Uterus (tissue), 4 donors: ENCODE measurements around the gene TRH. TPM values are rescaled to one million over a fixed set of nuclear protein-coding genes. Genes with fewer than 3 reads are reported as not detected.
"Not testable (repeated sequence)": the region's sequence is repeated elsewhere in the genome, so short reads cannot be mapped to it uniquely, and the experiment has no call there.

Experiments used
- DNase-seq, 2 donors: peaks; one replicate each; pipeline ENCODE4 v3.0.0-alpha.2; 2019 to 2020
- H3K27ac ChIP-seq, 2 donors: fragments of 200-600 bp; sonication (generic); 1 replicate in 1 of 2; 2 replicates in 1 of 2; pipeline ENCODE4 v1.5.1; 2016 to 2018
- H3K27me3 ChIP-seq, 2 donors: fragments of 200-600 bp; sonication (generic); one replicate each; pipeline ENCODE4 v1.5.1; 2018 to 2019; ENCODE audit warnings: control low read depth in 1 of 2
- H3K36me3 ChIP-seq, 2 donors: fragments of 200-600 bp; sonication (generic); one replicate each; pipeline ENCODE4 v1.5.1; 2019; ENCODE audit warnings: control low read depth in 1 of 2
- H3K4me1 ChIP-seq, 2 donors: fragments of 200-600 bp; sonication (generic); one replicate each; pipeline ENCODE4 v1.5.1; 2018 to 2019; ENCODE audit warnings: control low read depth in 1 of 2
- H3K4me3 ChIP-seq, 2 donors: fragments of 200-600 bp; sonication (generic); 1 replicate in 1 of 2; 2 replicates in 1 of 2; pipeline ENCODE4 v1.5.1; 2018 to 2019; ENCODE audit warnings: mild to moderate bottlenecking in 1 of 2
- H3K9me3 ChIP-seq, 2 donors: fragments of 200-600 bp; sonication (generic); one replicate each; pipeline ENCODE4 v1.5.1; 2019; ENCODE audit warnings: control low read depth in 1 of 2
- CTCF ChIP-seq, 4 experiments: fragments of 200-600 bp in 2 of 4; fragments of 450-650 bp in 2 of 4; sonication (generic) in 2 of 4; IDR thresholded peaks; one replicate each; pipeline ENCODE4 v1.5.1; 2016 to 2019; ENCODE audit warnings: antibody characterized with exemption in 4 of 4, mild to moderate bottlenecking in 2 of 4, moderate library complexity in 1 of 4
- POLR2A ChIP-seq, 2 donors: fragments of 450-650 bp; IDR thresholded peaks; one replicate each; pipeline ENCODE4 v1.6.1; 2016; ENCODE audit warnings: antibody characterized with exemption in 2 of 2, mild to moderate bottlenecking in 1 of 2, moderate library complexity in 1 of 2
- intact Hi-C: fragments of 100-400 bp; cut with DNase I; formaldehyde crosslinking; loops from one replicate; pipeline ENCODE4 v1.15.1; 2023; ENCODE audit warnings: low total_unique reads
- total RNA-seq, 4 donors: library from RNA; depleted of rRNA in 3 of 4; stranded (reverse); fragments of >200 nt in 3 of 4; gene quantifications; one replicate each; pipeline versions ENCODE4 v1.1.0 to v1.2.4, GENCODE V29; 2014 to 2023
- donor health status: DM: yes; HTN: yes; CAD: no.

TRH gene
- total RNA-seq, 4 donors from 2014 or later = 0.37 TPM; not detected in 3

GRCh38 chr3:130002666-130003598, 28.4 kb downstream of the TRH start:
- intact Hi-C loops = not testable (repeated sequence)
- peak; percentile 33 to 93 (median 83) for TF ChIP-seq CTCF (IDR thresholded peaks at IDR 0.05)
- peak overlapping the region in 1 of 2 donors; percentile 54 for H3K27ac ChIP-seq

GRCh38 chr3:130010556-130010955, 36.0 kb downstream of the TRH start:
- DNase-seq = no peak
- intact Hi-C loops = no loop called here

More at GRCh38 chr3:130002666-130003598, 28.4 kb downstream of the TRH start:
- not testable (repeated sequence) for H3K4me1 ChIP-seq, H3K27me3 ChIP-seq, H3K36me3 ChIP-seq, H3K9me3 ChIP-seq
- H3K4me3 ChIP-seq = peak overlapping the region; percentile 17 to 58
- DNase-seq = peak; percentile 20 to 66

GRCh38 chr3:130012108-130012507, 37.6 kb downstream of the TRH start:
- H3K36me3 ChIP-seq, H3K9me3 ChIP-seq, H3K4me1 ChIP-seq, DNase-seq, H3K27ac ChIP-seq, H3K27me3 ChIP-seq, H3K4me3 ChIP-seq, intact Hi-C loops: not testable (repeated sequence)

More at GRCh38 chr3:130010556-130010955, 36.0 kb downstream of the TRH start:
- Histone ChIP-seq H3K4me3 (no peak overlapping the region), H3K4me1 (no peaks in the 10 kb centered on the region), H3K9me3 (no peaks in the 10 kb centered on the region), H3K27ac (no peak overlapping the region), H3K36me3 (no peaks in the 10 kb centered on the region), H3K27me3 (no peaks in the 10 kb centered on the region)
- TF ChIP-seq POLR2A (IDR thresholded peaks at IDR 0.05) = no peak
- TF ChIP-seq CTCF (IDR thresholded peaks at IDR 0.05) = no peak

GRCh38 chr3:130013246-130013645, 38.7 kb downstream of the TRH start:
- H3K36me3 ChIP-seq, H3K4me3 ChIP-seq, H3K27me3 ChIP-seq, H3K27ac ChIP-seq, H3K9me3 ChIP-seq, H3K4me1 ChIP-seq, DNase-seq, intact Hi-C loops: not testable (repeated sequence)

- no peak overlapping the region for H3K4me3 ChIP-seq
- no peaks in the 10 kb centered on the region for H3K4me1 ChIP-seq
- TF ChIP-seq POLR2A (IDR thresholded peaks at IDR 0.05) = no peak
- no peak for TF ChIP-seq CTCF (IDR thresholded peaks at IDR 0.05)
- H3K27me3 ChIP-seq = no peaks in the 10 kb centered on the region
- no peak overlapping the region for H3K27ac ChIP-seq
- intact Hi-C loops = no loop called here
- no peak for DNase-seq
- H3K9me3 ChIP-seq = no peaks in the 10 kb centered on the region
- H3K36me3 ChIP-seq = no peaks in the 10 kb centered on the region
Observed at GRCh38 chr3:130014526-130014925, 40.0 kb downstream of the TRH start.

GRCh38 chr3:130017661-130018060, 43.1 kb downstream of the TRH start:
- H3K4me1 ChIP-seq, H3K27me3 ChIP-seq, intact Hi-C loops, H3K4me3 ChIP-seq, H3K36me3 ChIP-seq, H3K27ac ChIP-seq, DNase-seq, H3K9me3 ChIP-seq: not testable (repeated sequence)
